B cell (primary cell): ENCODE results near the gene MOXD1. TPM values are rescaled to one million over a fixed set of nuclear protein-coding genes. Genes with fewer than 3 reads are reported as not detected.

ENCODE experiments used
- ATAC-seq: fragments of 200-7000 bp; cut with Tn5 transposase; one replicate; pipeline ENCODE4 v1.10.0; 2021; ENCODE audit warnings: low read depth, mild to moderate bottlenecking, moderate number of reproducible peaks, moderate library complexity
- CTCF ChIA-PET: fragments of 350-600 bp; sonication (Branson Sonifier 250); formaldehyde crosslinking; loops from one replicate; lab custom pipeline; 2021; ENCODE audit warnings: antibody characterized with exemption, inconsistent platforms; lab: Charles Lee
- POLR2A ChIA-PET: fragments of 350-600 bp; sonication (Branson Sonifier 250); formaldehyde crosslinking; loops from one replicate; lab custom pipeline; 2021; ENCODE audit warnings: antibody characterized with exemption; lab: Charles Lee
- DNase-seq: peaks from one replicate; pipeline ENCODE4 v3.0.0; 2013
- H2AFZ ChIP-seq: 2 replicates; pipeline ENCODE4 v1.6.1; 2012; ENCODE audit warnings: mild to moderate bottlenecking, low read depth, low read length; ENCODE audit not compliant: insufficient read depth, poor library complexity, severe bottlenecking
- H3K27ac ChIP-seq, 2 donors: 1 replicate in 1 of 2; 2 replicates in 1 of 2; pipeline ENCODE4 v1.5.1; 2012 to 2013; ENCODE audit warnings: low read length in 2 of 2, mild to moderate bottlenecking in 2 of 2, moderate library complexity in 1 of 2
- H3K27me3 ChIP-seq, 4 experiments: fragments of 200-600 bp in 1 of 4; sonication (generic) in 1 of 4; replicated peaks in 1 of 4; 1 replicate in 2 of 4; 2 replicates in 2 of 4; pipeline versions ENCODE4 v1.6.1 to v1.7.0; 2013 to 2016; ENCODE audit warnings: low read length in 3 of 4, mild to moderate bottlenecking in 2 of 4, mixed read lengths in 1 of 4, moderate library complexity in 1 of 4; ENCODE audit not compliant: insufficient read depth in 4 of 4, control insufficient read depth in 3 of 4; ENCODE audit errors: control extremely low read depth in 1 of 4
- H3K36me3 ChIP-seq, 2 experiments: replicated peaks in 1 of 2; 1 replicate in 1 of 2; 2 replicates in 1 of 2; pipeline versions ENCODE4 v1.6.1 to v1.7.1; 2013; ENCODE audit warnings: low read length in 1 of 2; ENCODE audit not compliant: insufficient read depth in 2 of 2, control insufficient read depth in 1 of 2; ENCODE audit errors: control extremely low read depth in 1 of 2, extremely low read depth in 1 of 2
- H3K4me1 ChIP-seq, 2 donors: fragments of 200-600 bp in 1 of 2; sonication (generic) in 1 of 2; 1 replicate in 1 of 2; 2 replicates in 1 of 2; pipeline versions ENCODE4 v1.5.1 to v1.6.1; 2013 to 2017; ENCODE audit warnings: low read length in 2 of 2; ENCODE audit not compliant: control insufficient read depth in 2 of 2, insufficient read depth in 2 of 2
- H3K4me2 ChIP-seq: replicated peaks from 2 replicates; pipeline ENCODE3; 2012; ENCODE audit warnings: mild to moderate bottlenecking, low read depth, low read length; ENCODE audit not compliant: poor library complexity, severe bottlenecking
- H3K4me3 ChIP-seq, 5 experiments: fragments of 200-600 bp in 1 of 5; sonication (generic) in 1 of 5; 1 replicate in 3 of 5; 2 replicates in 2 of 5; pipeline versions ENCODE4 v1.5.1 to v1.7.0; 2011 to 2016; ENCODE audit warnings: low read length in 4 of 5, mild to moderate bottlenecking in 4 of 5, low read depth in 2 of 5, control low read depth in 1 of 5, moderate library complexity in 1 of 5; ENCODE audit not compliant: insufficient read depth in 1 of 5; ENCODE audit errors: control extremely low read depth in 1 of 5, extremely low read depth in 1 of 5
- H3K79me2 ChIP-seq: fragments of 200-600 bp; sonication (generic); one replicate; pipeline ENCODE4 v1.6.0; 2016; ENCODE audit warnings: low read length; ENCODE audit not compliant: control insufficient read depth, insufficient read depth
- H3K9ac ChIP-seq: fragments of 200-600 bp; sonication (generic); 2 replicates; pipeline ENCODE4 v1.6.1; 2017; ENCODE audit warnings: mild to moderate bottlenecking, low read length, moderate library complexity
- H3K9me3 ChIP-seq, 3 donors: one replicate each; pipeline versions ENCODE4 v1.6.1 to v1.7.1; 2013; ENCODE audit warnings: low read length in 2 of 3; ENCODE audit not compliant: control insufficient read depth in 2 of 3, insufficient read depth in 1 of 3; ENCODE audit errors: control extremely low read depth in 1 of 3
- H4K20me1 ChIP-seq: 2 replicates; pipeline ENCODE4 v1.6.0; 2012; ENCODE audit warnings: mild to moderate bottlenecking, low read length; ENCODE audit not compliant: insufficient read depth, control insufficient read depth, poor library complexity, severe bottlenecking
- H3K27ac Mint-ChIP-seq: one replicate; pipeline ENCODE4 v1.8.0; 2021; ENCODE audit warnings: mixed read lengths
- H3K27me3 Mint-ChIP-seq: one replicate; pipeline ENCODE4 v1.8.0; 2021; ENCODE audit warnings: mixed read lengths
- H3K4me1 Mint-ChIP-seq: one replicate; pipeline ENCODE4 v1.8.0; 2021; ENCODE audit warnings: mixed read lengths
- H3K4me3 Mint-ChIP-seq: one replicate; pipeline ENCODE4 v1.8.0; 2021; ENCODE audit warnings: mixed read lengths
- H3K9me3 Mint-ChIP-seq: one replicate; pipeline ENCODE4 v1.8.0; 2022; ENCODE audit warnings: mixed read lengths; ENCODE audit not compliant: insufficient read depth
- CTCF ChIP-seq: fragments of 200-600 bp; IDR thresholded peaks from one replicate; pipeline ENCODE4 v1.8.0; 2022; ENCODE audit warnings: antibody characterized with exemption, mild to moderate bottlenecking
- EZH2 ChIP-seq: IDR thresholded peaks from 2 replicates; pipeline ENCODE4 v1.6.1; 2012; ENCODE audit warnings: borderline replicate concordance, low read depth, mild to moderate bottlenecking, moderate library complexity, low read length; ENCODE audit not compliant: insufficient read depth, poor library complexity, severe bottlenecking
- WGBS: methylation state at CpG from one replicate; pipeline ENCODE4 v1.1.5; 2013; ENCODE audit warnings: missing lambda C conversion rate; ENCODE audit not compliant: insufficient coverage; 5-methylcytosine and 5-hydroxymethylcytosine counted together
- intact Hi-C: fragments of 100-400 bp; cut with micrococcal nuclease; formaldehyde crosslinking; loops from one replicate; pipeline ENCODE4 v1.10.0; 2022
- polyA plus RNA-seq: library from polyadenylated mRNA; depleted of rRNA; stranded (reverse); fragments of >200 nt; gene quantifications from 2 replicates; pipeline ENCODE4 v1.2.3, GENCODE V29; 2012
- total RNA-seq, 2 donors: library from RNA; stranded (reverse); fragments of 120-200 nt in 1 of 2; gene quantifications; 1 replicate in 1 of 2; 2 replicates in 1 of 2; pipeline versions ENCODE4 v1.2.3 to v1.2.4, GENCODE V29; 2013 to 2022

Gene MOXD1
- total and polyA plus RNA-seq, 2 donors (not counting 1 experiment from before 2014, with no cell fraction given): 1.5 to 7.0 TPM

GRCh38 chr6:132404330-132404729 lies 3.1 kb upstream of the MOXD1 start:
- Histone ChIP-seq H3K27me3 (peaks cover 0 to 19% (median 11%) of the 10 kb centered on the region in 4 experiments), H3K9me3 (peaks cover 0 to 3% (median 0%) of the 10 kb centered on the region in 3 donors), H2AFZ (no peak overlapping the region), H3K36me3 (no peaks in the 10 kb centered on the region), H3K4me3 (no peak overlapping the region), H3K9ac (no peak overlapping the region), H4K20me1 (no peaks in the 10 kb centered on the region), H3K4me2 (no peak overlapping the region), H3K4me1 (peaks cover 13 to 14% of the 10 kb centered on the region in 2 donors), H3K27ac (no peak overlapping the region), H3K79me2 (no peaks in the 10 kb centered on the region)
- ChIA-PET CTCF (interaction anchor here (2.8 to 3.1 kb wide), 2 partner anchors 11 to 124 kb away, joined by 15 to 18 read pairs; no protein-coding TSS in a partner anchor), POLR2A (no interaction called here)
- no peak for DNase-seq
- peaks cover 24% of the 10 kb centered on the region for H3K4me1 Mint-ChIP-seq
- TF ChIP-seq CTCF (no peak), EZH2 (no peak)
- H3K27ac Mint-ChIP-seq: no peak overlapping the region
- ATAC-seq: no peak
- H3K9me3 Mint-ChIP-seq: no peaks in the 10 kb centered on the region
- intact Hi-C loops: loop anchor here (5.0 to 10.0 kb wide), 2 partner anchors 38 to 50 kb away; no protein-coding TSS in a partner anchor
- H3K4me3 Mint-ChIP-seq: no peak overlapping the region
- H3K27me3 Mint-ChIP-seq: peaks cover 20% of the 10 kb centered on the region
- WGBS: 71% methylated on average over 1 of the region's 2 CpGs

GRCh38 chr6:132401618-132402285 lies 477 bp upstream of the MOXD1 start:
- Histone ChIP-seq H3K9me3 (peaks cover 0 to 3% (median 0%) of the 10 kb centered on the region in 3 donors), H3K4me2 (peak overlapping the region; percentile 96), H2AFZ (peak overlapping the region; percentile 93), H3K4me3 (peak overlapping the region in 4 of 5 experiments; percentile 71 to 84 (median 74)), H3K9ac (peak overlapping the region; percentile 81), H4K20me1 (no peaks in the 10 kb centered on the region), H3K27me3 (peaks cover 0 to 19% (median 11%) of the 10 kb centered on the region in 4 experiments), H3K79me2 (no peaks in the 10 kb centered on the region), H3K36me3 (no peaks in the 10 kb centered on the region), H3K4me1 (peaks cover 13 to 14% of the 10 kb centered on the region in 2 donors), H3K27ac (no peak overlapping the region)
- ATAC-seq (no peak), DNase-seq (no peak)
- peaks cover 24% of the 10 kb centered on the region for H3K4me1 Mint-ChIP-seq
- peak overlapping the region; percentile 76 for H3K27ac Mint-ChIP-seq
- H3K4me3 Mint-ChIP-seq: peak overlapping the region; percentile 86
- H3K27me3 Mint-ChIP-seq: peaks cover 20% of the 10 kb centered on the region
- intact Hi-C loops: loop anchor here (2.0 to 10.0 kb wide), 3 partner anchors 41 to 101 kb away; no protein-coding TSS in a partner anchor
- WGBS: 14% methylated on average over 28 of the region's 35 CpGs
- no peaks in the 10 kb centered on the region for H3K9me3 Mint-ChIP-seq
- CTCF ChIA-PET: interaction anchor here (0.9 kb wide), 1 partner anchor 9 kb away, joined by 3 read pairs; no protein-coding TSS in a partner anchor
- POLR2A ChIA-PET: no interaction called here
- TF ChIP-seq EZH2 (no peak), CTCF (no peak)
